ENCODE results near the gene RBM7. TPM values are rescaled to one million over a fixed set of nuclear protein-coding genes. Genes with fewer than 3 reads are reported as not detected.
A peak's percentile ranks its signal among the peaks of the same experiment; 100 is the strongest.

Gene RBM7
- polyA plus RNA-seq, 1 donor from 2014 or later = 34.9 TPM

GRCh38 chr11:114382509-114382908, 18.0 kb upstream of the RBM7 start:
- Mint-ChIP-seq H3K9me3 (peaks cover 2 to 13% (median 5%) of the 10 kb centered on the region in 3 donors), H3K4me3 (no peak overlapping the region), H3K4me1 (peaks cover 0 to 1% (median 0%) of the 10 kb centered on the region in 3 donors), H3K27ac (no peak overlapping the region), H3K27me3 (peaks cover 22% of the 10 kb centered on the region), H3K36me3 (no peaks in the 10 kb centered on the region)

- Mint-ChIP-seq H3K27me3 (peaks cover 15% of the 10 kb centered on the region), H3K36me3 (no peaks in the 10 kb centered on the region), H3K9me3 (peaks cover 2 to 13% (median 5%) of the 10 kb centered on the region in 3 donors), H3K27ac (no peak overlapping the region), H3K4me1 (peaks cover 0 to 1% (median 0%) of the 10 kb centered on the region in 3 donors), H3K4me3 (no peak overlapping the region)
Measured at GRCh38 chr11:114384487-114384886, 16.0 kb upstream of the RBM7 start.

- Mint-ChIP-seq H3K4me1 (no peaks in the 10 kb centered on the region), H3K9me3 (peaks cover 2 to 13% (median 5%) of the 10 kb centered on the region in 3 donors), H3K36me3 (no peaks in the 10 kb centered on the region), H3K27ac (no peak overlapping the region), H3K27me3 (peaks cover 10% of the 10 kb centered on the region), H3K4me3 (no peak overlapping the region)
Measured at GRCh38 chr11:114386131-114386530, 14.3 kb upstream of the RBM7 start.

GRCh38 chr11:114386545-114386944, 13.9 kb upstream of the RBM7 start:
- H3K27ac Mint-ChIP-seq = no peak overlapping the region
- peaks cover 10% of the 10 kb centered on the region for H3K27me3 Mint-ChIP-seq
- no peaks in the 10 kb centered on the region for H3K4me1 Mint-ChIP-seq
- peaks cover 2 to 13% (median 5%) of the 10 kb centered on the region in 3 donors for H3K9me3 Mint-ChIP-seq
- H3K36me3 Mint-ChIP-seq = no peaks in the 10 kb centered on the region
- H3K4me3 Mint-ChIP-seq = no peak overlapping the region

- Mint-ChIP-seq H3K27me3 (peaks cover 3% of the 10 kb centered on the region), H3K9me3 (no peaks in the 10 kb centered on the region), H3K4me3 (no peak overlapping the region), H3K27ac (no peak overlapping the region), H3K4me1 (peaks cover 0 to 2% (median 0%) of the 10 kb centered on the region in 3 donors), H3K36me3 (no peaks in the 10 kb centered on the region)
Measured at GRCh38 chr11:114392735-114393667, 7.5 kb upstream of the RBM7 start.

- H3K4me1 Mint-ChIP-seq = peaks cover 13 to 18% (median 17%) of the 10 kb centered on the region in 3 donors
- H3K27ac Mint-ChIP-seq = no peak overlapping the region
- H3K4me3 Mint-ChIP-seq = no peak overlapping the region
- H3K9me3 Mint-ChIP-seq = no peaks in the 10 kb centered on the region
- peaks cover 3% of the 10 kb centered on the region for H3K27me3 Mint-ChIP-seq
- no peaks in the 10 kb centered on the region for H3K36me3 Mint-ChIP-seq
Measured at GRCh38 chr11:114395736-114396135, 4.7 kb upstream of the RBM7 start.

GRCh38 chr11:114396916-114397315, 3.5 kb upstream of the RBM7 start:
- Mint-ChIP-seq H3K27me3 (peaks cover 3% of the 10 kb centered on the region), H3K4me3 (no peak overlapping the region), H3K9me3 (no peaks in the 10 kb centered on the region), H3K27ac (no peak overlapping the region), H3K36me3 (peaks cover under 1% of the 10 kb centered on the region), H3K4me1 (peaks cover 16 to 23% (median 23%) of the 10 kb centered on the region in 3 donors)

GRCh38 chr11:114397349-114397982, 3.0 kb upstream of the RBM7 start:
- Mint-ChIP-seq H3K4me3 (no peak overlapping the region), H3K27me3 (peaks cover 3% of the 10 kb centered on the region), H3K27ac (no peak overlapping the region), H3K9me3 (no peaks in the 10 kb centered on the region), H3K36me3 (peaks cover 2% of the 10 kb centered on the region), H3K4me1 (peaks cover 19 to 26% (median 25%) of the 10 kb centered on the region in 3 donors)

- Mint-ChIP-seq H3K27ac (peak overlapping the region in 1 of 3 donors; percentile 93), H3K4me3 (peak overlapping the region in 3 of 4 donors; percentile 92 to 99 (median 97)), H3K27me3 (peaks cover 2% of the 10 kb centered on the region), H3K4me1 (peaks cover 21 to 31% (median 29%) of the 10 kb centered on the region in 3 donors), H3K36me3 (peaks cover 6% of the 10 kb centered on the region), H3K9me3 (no peaks in the 10 kb centered on the region)
Measured at GRCh38 chr11:114398303-114398920, 2.1 kb upstream of the RBM7 start.

- peaks cover 28 to 39% (median 34%) of the 10 kb centered on the region in 3 donors for H3K4me1 Mint-ChIP-seq
Measured at GRCh38 chr11:114399490-114400215, 813 bp upstream of the RBM7 start.

GRCh38 chr11:114400915-114401223, 403 bp downstream of the RBM7 start:
- H3K27ac Mint-ChIP-seq = peak overlapping the region; percentile 93 to 99 (median 99)
- H3K4me1 Mint-ChIP-seq = peaks cover 30 to 50% (median 41%) of the 10 kb centered on the region in 3 donors
- H3K4me3 Mint-ChIP-seq = peak overlapping the region; percentile 92 to 99 (median 97)
- H3K36me3 Mint-ChIP-seq = peaks cover 11% of the 10 kb centered on the region
- no peaks in the 10 kb centered on the region for H3K9me3 Mint-ChIP-seq
- H3K27me3 Mint-ChIP-seq = no peaks in the 10 kb centered on the region

More at GRCh38 chr11:114399490-114400215, 813 bp upstream of the RBM7 start:
- Mint-ChIP-seq H3K27ac (peak overlapping the region; percentile 93 to 99 (median 99)), H3K9me3 (no peaks in the 10 kb centered on the region), H3K27me3 (no peaks in the 10 kb centered on the region), H3K4me3 (peak overlapping the region; percentile 92 to 99 (median 97)), H3K36me3 (peaks cover 9% of the 10 kb centered on the region)

GRCh38 chr11:114401311-114401710, 845 bp downstream of the RBM7 start:
- peaks cover 11% of the 10 kb centered on the region for H3K36me3 Mint-ChIP-seq
- H3K27me3 Mint-ChIP-seq = no peaks in the 10 kb centered on the region
- peaks cover 30 to 54% (median 41%) of the 10 kb centered on the region in 3 donors for H3K4me1 Mint-ChIP-seq
- H3K27ac Mint-ChIP-seq = peak overlapping the region; percentile 93 to 99 (median 99)
- peak overlapping the region; percentile 92 to 99 (median 97) for H3K4me3 Mint-ChIP-seq
- H3K9me3 Mint-ChIP-seq = no peaks in the 10 kb centered on the region

GRCh38 chr11:114412946-114413345, 12.5 kb downstream of the RBM7 start:
- Mint-ChIP-seq H3K4me3 (no peak overlapping the region), H3K27me3 (no peaks in the 10 kb centered on the region), H3K27ac (no peak overlapping the region), H3K36me3 (peaks cover 10% of the 10 kb centered on the region), H3K9me3 (no peaks in the 10 kb centered on the region), H3K4me1 (peaks cover 0 to 6% (median 2%) of the 10 kb centered on the region in 3 donors)

GRCh38 chr11:114413958-114414357, 13.5 kb downstream of the RBM7 start:
- peaks cover 0 to 6% (median 2%) of the 10 kb centered on the region in 3 donors for H3K4me1 Mint-ChIP-seq
- H3K4me3 Mint-ChIP-seq = no peak overlapping the region
- no peaks in the 10 kb centered on the region for H3K9me3 Mint-ChIP-seq
- no peaks in the 10 kb centered on the region for H3K27me3 Mint-ChIP-seq
- no peak overlapping the region for H3K27ac Mint-ChIP-seq
- peaks cover 12% of the 10 kb centered on the region for H3K36me3 Mint-ChIP-seq

Data from IgD-negative memory B cell (primary cell).